ENCODE results near the gene SLC26A9.
"Not testable (repeated sequence)": the region's sequence is repeated elsewhere in the genome, so short reads cannot be mapped to it uniquely, and the experiment has no call there.

The SLC26A9 gene

DNA sequence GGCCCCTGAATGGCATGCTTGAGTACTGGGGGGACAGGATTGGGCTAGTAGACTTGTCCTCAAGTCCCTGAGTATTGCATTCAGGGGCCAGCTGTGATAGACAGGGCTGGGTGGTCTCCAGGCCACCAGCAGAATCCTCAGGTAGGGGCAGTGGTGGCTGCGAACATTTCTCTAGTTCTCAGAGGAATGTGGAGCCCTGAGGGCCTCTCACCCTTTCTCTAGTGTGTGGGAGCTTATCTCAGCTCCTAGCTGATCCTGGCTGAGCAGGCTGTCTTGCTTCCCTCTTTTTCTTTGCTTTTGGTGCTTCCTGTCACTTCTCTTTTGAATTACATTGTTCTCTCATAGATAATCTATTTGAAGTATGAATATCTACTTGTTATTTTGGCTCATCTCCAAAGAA lies 63.3 kb downstream of the SLC26A9 start:
- Histone ChIP-seq H3F3A (ENCODE audit: control insufficient read depth, insufficient read depth) (no peaks in the 10 kb centered on the region), H4K20me1 (ENCODE audit: control insufficient read depth, insufficient read depth, low read depth, low read length) (no peaks in the 10 kb centered on the region), H3K4me1 (ENCODE audit: control insufficient read depth, low read length) (peaks cover 24% of the 10 kb centered on the region), H3K27me3 (ENCODE audit: control insufficient read depth, low read length) (no peaks in the 10 kb centered on the region), H3K9me3 (ENCODE audit: control insufficient read depth, insufficient read depth, low read length) (peaks cover 11% of the 10 kb centered on the region), H3K27ac (ENCODE audit: low read depth, low read length) (no peak overlapping the region), H3K36me3 (ENCODE audit: control insufficient read depth, low read length) (peaks cover 4% of the 10 kb centered on the region; the same call in 1 of the 2 replicates), H3K79me2 (ENCODE audit: control insufficient read depth, low read length) (no peaks in the 10 kb centered on the region), H3K4me3 (ENCODE audit: low read length) (no peak overlapping the region), H3K4me2 (ENCODE audit: low read length) (no peak overlapping the region), H3K9me2 (replicated peaks; ENCODE audit: control insufficient read depth, low read length) (no peaks in the 10 kb centered on the region)
- TF ChIP-seq EZH2phosphoT487 (IDR thresholded peaks at IDR 0.05; ENCODE audit: borderline replicate concordance, low read length) = no peak
- TF ChIP-seq, protein P1, sequence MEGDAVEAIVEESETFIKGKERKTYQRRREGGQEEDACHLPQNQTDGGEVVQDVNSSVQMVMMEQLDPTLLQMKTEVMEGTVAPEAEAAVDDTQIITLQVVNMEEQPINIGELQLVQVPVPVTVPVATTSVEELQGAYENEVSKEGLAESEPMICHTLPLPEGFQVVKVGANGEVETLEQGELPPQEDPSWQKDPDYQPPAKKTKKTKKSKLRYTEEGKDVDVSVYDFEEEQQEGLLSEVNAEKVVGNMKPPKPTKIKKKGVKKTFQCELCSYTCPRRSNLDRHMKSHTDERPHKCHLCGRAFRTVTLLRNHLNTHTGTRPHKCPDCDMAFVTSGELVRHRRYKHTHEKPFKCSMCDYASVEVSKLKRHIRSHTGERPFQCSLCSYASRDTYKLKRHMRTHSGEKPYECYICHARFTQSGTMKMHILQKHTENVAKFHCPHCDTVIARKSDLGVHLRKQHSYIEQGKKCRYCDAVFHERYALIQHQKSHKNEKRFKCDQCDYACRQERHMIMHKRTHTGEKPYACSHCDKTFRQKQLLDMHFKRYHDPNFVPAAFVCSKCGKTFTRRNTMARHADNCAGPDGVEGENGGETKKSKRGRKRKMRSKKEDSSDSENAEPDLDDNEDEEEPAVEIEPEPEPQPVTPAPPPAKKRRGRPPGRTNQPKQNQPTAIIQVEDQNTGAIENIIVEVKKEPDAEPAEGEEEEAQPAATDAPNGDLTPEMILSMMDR (IDR thresholded peaks at IDR 0.05; ENCODE audit: low read depth, low read length, poor library complexity, severe bottlenecking) = no peak

DNA sequence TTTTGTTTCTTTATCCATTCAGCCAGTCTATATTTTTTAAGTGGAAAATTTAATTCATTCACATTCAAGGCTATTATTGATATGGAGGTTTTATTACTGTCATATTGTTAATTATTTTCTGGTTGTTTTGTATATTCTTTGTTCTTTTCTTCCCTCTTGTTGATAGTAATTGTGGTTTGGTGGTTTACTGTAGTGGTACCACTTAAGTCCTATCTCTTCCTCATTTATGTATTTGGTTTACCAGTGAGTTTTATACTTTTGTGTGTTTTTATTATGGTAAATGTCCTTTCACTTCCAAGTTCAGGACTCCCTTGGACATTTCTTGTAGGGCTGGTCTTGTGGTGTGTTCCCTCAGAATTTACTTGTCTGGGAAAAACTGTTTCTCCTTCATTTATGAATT lies 65.2 kb downstream of the SLC26A9 start:
- Histone ChIP-seq H3K36me3 (ENCODE audit: control insufficient read depth, low read length) (peaks cover 4% of the 10 kb centered on the region; the same call in 1 of the 2 replicates), H3K4me2 (ENCODE audit: low read length) (no peak overlapping the region), H3K9me3 (ENCODE audit: control insufficient read depth, insufficient read depth, low read length) (peaks cover 13% of the 10 kb centered on the region), H3K79me2 (ENCODE audit: control insufficient read depth, low read length) (no peaks in the 10 kb centered on the region), H3F3A (ENCODE audit: control insufficient read depth, insufficient read depth) (no peaks in the 10 kb centered on the region), H3K27me3 (ENCODE audit: control insufficient read depth, low read length) (no peaks in the 10 kb centered on the region), H3K4me1 (ENCODE audit: control insufficient read depth, low read length) (peaks cover 24% of the 10 kb centered on the region), H4K20me1 (ENCODE audit: control insufficient read depth, insufficient read depth, low read depth, low read length) (no peaks in the 10 kb centered on the region), H3K27ac (ENCODE audit: low read depth, low read length) (no peak overlapping the region), H3K9me2 (replicated peaks; ENCODE audit: control insufficient read depth, low read length) (no peaks in the 10 kb centered on the region), H3K4me3 (ENCODE audit: low read length) (no peak overlapping the region)
- no peak for TF ChIP-seq EZH2phosphoT487 (IDR thresholded peaks at IDR 0.05; ENCODE audit: borderline replicate concordance, low read length)
- TF ChIP-seq, protein P1 (IDR thresholded peaks at IDR 0.05; ENCODE audit: low read depth, low read length, poor library complexity, severe bottlenecking) = no peak

DNA sequence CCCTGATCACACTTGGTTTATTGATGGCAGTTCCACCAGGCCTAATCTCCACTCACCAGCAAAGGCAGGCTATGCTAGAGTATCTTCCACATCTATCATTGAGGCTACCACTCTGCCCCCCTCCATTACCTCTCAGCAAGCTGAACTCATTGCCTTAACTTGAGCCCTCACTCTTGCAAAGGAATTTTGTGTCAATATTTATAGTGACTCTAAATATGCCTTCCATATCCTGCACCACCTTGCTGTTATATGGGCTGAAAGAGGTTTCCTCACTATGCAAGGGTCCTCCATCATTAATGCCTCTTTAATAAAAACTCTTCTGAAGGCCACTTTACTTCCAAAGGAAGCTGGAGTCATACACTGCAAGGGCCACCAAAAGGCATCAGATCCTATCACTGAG lies 70.1 kb downstream of the SLC26A9 start:
- H3K9me3 ChIP-seq (ENCODE audit: control insufficient read depth, insufficient read depth, low read length); H3K36me3 ChIP-seq (ENCODE audit: control insufficient read depth, low read length); H3K9me2 ChIP-seq (replicated peaks; ENCODE audit: control insufficient read depth, low read length); H3K27ac ChIP-seq (ENCODE audit: low read depth, low read length); H3K4me3 ChIP-seq (ENCODE audit: low read length); H3K79me2 ChIP-seq (ENCODE audit: control insufficient read depth, low read length); H3K4me2 ChIP-seq (ENCODE audit: low read length); H4K20me1 ChIP-seq (ENCODE audit: control insufficient read depth, insufficient read depth, low read depth, low read length); H3F3A ChIP-seq (ENCODE audit: control insufficient read depth, insufficient read depth); H3K27me3 ChIP-seq (ENCODE audit: control insufficient read depth, low read length): not testable (repeated sequence)
- peaks cover 13% of the 10 kb centered on the region for H3K4me1 ChIP-seq (ENCODE audit: control insufficient read depth, low read length)

DNA sequence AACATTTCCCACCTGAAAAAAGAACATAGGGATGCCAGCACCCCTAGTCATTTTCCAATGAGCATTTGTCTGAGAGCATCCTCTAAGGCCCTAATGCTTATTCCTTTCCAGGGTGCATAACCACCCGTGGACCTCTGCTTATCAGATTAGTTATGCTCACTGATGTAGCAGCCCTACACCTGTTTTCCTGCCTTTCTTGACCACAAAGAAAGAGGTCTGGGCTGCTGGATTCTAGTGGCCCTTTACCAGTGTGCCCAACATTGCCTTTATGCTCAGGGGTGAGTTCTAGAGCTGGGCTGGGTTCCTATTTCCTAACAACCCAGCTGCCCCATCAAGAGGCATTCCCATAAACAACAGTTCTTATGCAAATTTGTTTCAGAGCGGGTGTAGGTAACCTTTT lies 73.0 kb downstream of the SLC26A9 start:
- no peak overlapping the region for H3K27ac ChIP-seq (ENCODE audit: low read depth, low read length)
- no peaks in the 10 kb centered on the region for H3K36me3 ChIP-seq (ENCODE audit: control insufficient read depth, low read length)
- H3K79me2 ChIP-seq (ENCODE audit: control insufficient read depth, low read length) = no peaks in the 10 kb centered on the region
- no peaks in the 10 kb centered on the region for H3K9me2 ChIP-seq (replicated peaks; ENCODE audit: control insufficient read depth, low read length)
- no peaks in the 10 kb centered on the region for H4K20me1 ChIP-seq (ENCODE audit: control insufficient read depth, insufficient read depth, low read depth, low read length)
- TF ChIP-seq, protein P1 (IDR thresholded peaks at IDR 0.05; ENCODE audit: low read depth, low read length, poor library complexity, severe bottlenecking) = no peak
- TF ChIP-seq EZH2phosphoT487 (IDR thresholded peaks at IDR 0.05; ENCODE audit: borderline replicate concordance, low read length) = no peak
- no peaks in the 10 kb centered on the region for H3K27me3 ChIP-seq (ENCODE audit: control insufficient read depth, low read length)
- H3K4me1 ChIP-seq (ENCODE audit: control insufficient read depth, low read length) = no peaks in the 10 kb centered on the region; the same call in 1 of the 2 replicates
- H3F3A ChIP-seq (ENCODE audit: control insufficient read depth, insufficient read depth) = no peaks in the 10 kb centered on the region
- H3K4me2 ChIP-seq (ENCODE audit: low read length) = no peak overlapping the region
- H3K9me3 ChIP-seq (ENCODE audit: control insufficient read depth, insufficient read depth, low read length) = 0 out of 2 replicates have a peak, but pooled peaks cover 9% of the 10 kb centered on the region
- no peak overlapping the region for H3K4me3 ChIP-seq (ENCODE audit: low read length)
